ENCODE measurements around the gene TTC7B.

Gene TTC7B

GRCh38 chr14:90695997-90696660 lies 120.1 kb downstream of the TTC7B start:
- TF ChIP-seq REST (IDR thresholded peaks at IDR 0.05; ENCODE audit: low read depth) (no peak), EP300 (IDR thresholded peaks at IDR 0.05; ENCODE audit: borderline replicate concordance) (no peak), YY1 (IDR thresholded peaks at IDR 0.05; ENCODE audit: low read depth) (no peak), CEBPB (IDR thresholded peaks at IDR 0.05) (no peak), FOXM1 (IDR thresholded peaks at IDR 0.05; ENCODE audit: borderline replicate concordance, low read depth) (no peak), TAF1 (IDR thresholded peaks at IDR 0.05; ENCODE audit: low read depth) (no peak), NFIC (IDR thresholded peaks at IDR 0.05) (no peak), ZBTB7A (IDR thresholded peaks at IDR 0.05; ENCODE audit: low read depth) (no peak), EGR1 (IDR thresholded peaks at IDR 0.05) (no peak), RAD21 (IDR thresholded peaks at IDR 0.05; ENCODE audit: low read depth) (no peak), MAX (IDR thresholded peaks at IDR 0.05) (no peak), USF1 (IDR thresholded peaks at IDR 0.05) (no peak), CREB1 (IDR thresholded peaks at IDR 0.05; ENCODE audit: low read depth) (no peak)

- TF ChIP-seq NFIC (IDR thresholded peaks at IDR 0.05) (no peak), EGR1 (IDR thresholded peaks at IDR 0.05) (no peak), RAD21 (IDR thresholded peaks at IDR 0.05; ENCODE audit: low read depth) (no peak), TCF12 (IDR thresholded peaks at IDR 0.05; ENCODE audit: low read depth) (no peak), ZBTB7A (IDR thresholded peaks at IDR 0.05; ENCODE audit: low read depth) (no peak), CEBPB (IDR thresholded peaks at IDR 0.05) (no peak), YY1 (IDR thresholded peaks at IDR 0.05; ENCODE audit: low read depth) (no peak), EP300 (IDR thresholded peaks at IDR 0.05; ENCODE audit: borderline replicate concordance) (no peak), USF1 (IDR thresholded peaks at IDR 0.05) (no peak), CREB1 (IDR thresholded peaks at IDR 0.05; ENCODE audit: low read depth) (no peak)
Measured at GRCh38 chr14:90693413-90693812, 122.8 kb downstream of the TTC7B start.

- TF ChIP-seq CREB1 (IDR thresholded peaks at IDR 0.05; ENCODE audit: low read depth) (no peak), MAX (IDR thresholded peaks at IDR 0.05) (no peak), EGR1 (IDR thresholded peaks at IDR 0.05) (no peak), FOXM1 (IDR thresholded peaks at IDR 0.05; ENCODE audit: borderline replicate concordance, low read depth) (no peak)
Measured at GRCh38 chr14:90692826-90693225, 123.4 kb downstream of the TTC7B start.

- TF ChIP-seq CEBPB (IDR thresholded peaks at IDR 0.05) = no peak
- no peak for TF ChIP-seq TCF12 (IDR thresholded peaks at IDR 0.05; ENCODE audit: low read depth)
- no peak for TF ChIP-seq USF1 (IDR thresholded peaks at IDR 0.05)
- TF ChIP-seq FOXM1 (IDR thresholded peaks at IDR 0.05; ENCODE audit: borderline replicate concordance, low read depth) = no peak
Measured at GRCh38 chr14:90692061-90692460, 124.2 kb downstream of the TTC7B start.

- TF ChIP-seq CEBPB (IDR thresholded peaks at IDR 0.05) (no peak), FOXM1 (IDR thresholded peaks at IDR 0.05; ENCODE audit: borderline replicate concordance, low read depth) (no peak), YY1 (IDR thresholded peaks at IDR 0.05; ENCODE audit: low read depth) (no peak), TCF12 (IDR thresholded peaks at IDR 0.05; ENCODE audit: low read depth) (no peak), ZBTB7A (IDR thresholded peaks at IDR 0.05; ENCODE audit: low read depth) (no peak), REST (IDR thresholded peaks at IDR 0.05; ENCODE audit: low read depth) (no peak), RAD21 (IDR thresholded peaks at IDR 0.05; ENCODE audit: low read depth) (no peak), USF1 (IDR thresholded peaks at IDR 0.05) (no peak), CREB1 (IDR thresholded peaks at IDR 0.05; ENCODE audit: low read depth) (no peak), NFIC (IDR thresholded peaks at IDR 0.05) (no peak), MAX (IDR thresholded peaks at IDR 0.05) (no peak), EP300 (IDR thresholded peaks at IDR 0.05; ENCODE audit: borderline replicate concordance) (no peak)
Measured at GRCh38 chr14:90691627-90692026, 124.6 kb downstream of the TTC7B start.
